K562 (cell line): Measurements from ENCODE around the gene PCK1. TPM values are rescaled to one million over a fixed set of nuclear protein-coding genes. Genes with fewer than 3 reads are reported as not detected.

Experiments used
- ATAC-seq: fragments of 200-7000 bp; cut with Tn5 transposase; 3 replicates; pipeline ENCODE4 v1.9.1; 2020; ENCODE audit warnings: moderate library complexity
- BruUV-seq: library from RNA; stranded (reverse); fragments of 400-500 nt; replicated peaks from 2 replicates; lab custom pipeline; 2021; lab: Mats Ljungman, UMichigan
- CTCF ChIA-PET: fragments of 300-600 bp; formaldehyde crosslinking; extraction: SDS; loops from one replicate; lab custom pipeline; 2021; ENCODE audit warnings: low intra/inter-chr PET ratio; lab: Yijun Ruan, JAX
- POLR2A ChIA-PET: fragments of 300-600, 350-650 bp; sonication (Branson Sonifier 250); formaldehyde crosslinking; extraction: SDS; loops from one replicate; lab custom pipeline; 2021; ENCODE audit warnings: antibody characterized with exemption, inconsistent platforms; lab: Yijun Ruan, JAX
- DNase-seq, 4 experiments: peaks; one replicate each; pipeline versions ENCODE4 v3.0.0 to v3.0.0-alpha.2; 2011 to 2018; ENCODE audit warnings: low spot score in 3 of 4, mixed read lengths in 3 of 4; ENCODE audit errors: extremely low read depth in 1 of 4
- FAIRE-seq: peaks from 2 replicates; lab custom pipeline; 2011; peaks lifted over from hg19 to GRCh38; lab: Jason Lieb, UNC
- H2AFZ ChIP-seq: 2 replicates; pipeline ENCODE4 v1.6.0; 2011; ENCODE audit warnings: low read depth, low read length, control low read depth, inconsistent platforms
- H3K27ac ChIP-seq: fragments of 200-600 bp; 3 replicates; pipeline ENCODE4 v1.8.0; 2011; ENCODE audit warnings: low read depth, mild to moderate bottlenecking, control low read depth, inconsistent platforms, low read length, moderate library complexity, mixed read lengths; ENCODE audit errors: extremely low read depth
- H3K27me3 ChIP-seq, 2 experiments: fragments of 300-600 bp in 1 of 2; 2 replicates in 1 of 2; 3 replicates in 1 of 2; pipeline versions ENCODE4 v1.6.0 to v1.8.0; 2011; ENCODE audit warnings: inconsistent platforms in 2 of 2, low read length in 2 of 2, mild to moderate bottlenecking in 1 of 2, mixed read lengths in 1 of 2, moderate library complexity in 1 of 2; ENCODE audit not compliant: control insufficient read depth in 2 of 2, insufficient read depth in 2 of 2
- H3K36me3 ChIP-seq: fragments of 300-600 bp; 3 replicates; pipeline ENCODE4 v1.8.0; 2011; ENCODE audit warnings: mild to moderate bottlenecking, low read length, inconsistent platforms; ENCODE audit not compliant: control insufficient read depth, insufficient read depth
- H3K4me1 ChIP-seq, 2 experiments: fragments of 200-600 bp in 1 of 2; replicated peaks in 1 of 2; 2 replicates in 1 of 2; 3 replicates in 1 of 2; pipeline versions ENCODE4 v1.5.1 to v1.8.0; 2011; ENCODE audit warnings: inconsistent platforms in 2 of 2, low read length in 2 of 2, mild to moderate bottlenecking in 1 of 2, mixed read lengths in 1 of 2, moderate library complexity in 1 of 2; ENCODE audit not compliant: control insufficient read depth in 2 of 2, insufficient read depth in 2 of 2
- H3K4me2 ChIP-seq: 2 replicates; pipeline ENCODE4 v1.6.1; 2011; ENCODE audit warnings: low read length, control low read depth, inconsistent platforms, mixed read lengths; ENCODE audit not compliant: insufficient read depth
- H3K4me3 ChIP-seq: fragments of 200-600 bp; sonication (generic), shearing (Covaris generic); 2 replicates; pipeline ENCODE4 v1.5.1; 2016; ENCODE audit warnings: control low read depth, inconsistent platforms
- H3K79me2 ChIP-seq: fragments of 200-600 bp; 3 replicates; pipeline ENCODE4 v1.8.0; 2011; ENCODE audit warnings: low read length, inconsistent platforms; ENCODE audit not compliant: control insufficient read depth, insufficient read depth
- H3K9ac ChIP-seq, 2 experiments: 2 replicates each; pipeline versions ENCODE4 v1.6.0 to v1.6.1; 2011; ENCODE audit warnings: low read depth in 2 of 2, low read length in 2 of 2, control low read depth in 1 of 2, inconsistent platforms in 1 of 2, mild to moderate bottlenecking in 1 of 2, mixed read lengths in 1 of 2; ENCODE audit not compliant: insufficient read depth in 1 of 2
- H3K9me1 ChIP-seq: one replicate; pipeline ENCODE4 v1.6.0; 2011; ENCODE audit warnings: inconsistent platforms, mild to moderate bottlenecking, low read length, moderate library complexity; ENCODE audit not compliant: control insufficient read depth, insufficient read depth
- H3K9me3 ChIP-seq: replicated peaks from 2 replicates; pipeline ENCODE4 v1.5.1; 2011; ENCODE audit warnings: low read depth, low read length, inconsistent platforms; ENCODE audit not compliant: control insufficient read depth, insufficient read depth
- H4K20me1 ChIP-seq: replicated peaks from 2 replicates; pipeline ENCODE4 v1.6.1; 2011; ENCODE audit warnings: low read length, inconsistent platforms, mixed read lengths; ENCODE audit not compliant: control insufficient read depth, insufficient read depth
- ARID2 ChIP-seq: fragments of 450-650 bp; IDR thresholded peaks from 2 replicates; pipeline ENCODE4 v1.6.1; 2017; ENCODE audit warnings: antibody characterized with exemption, mild to moderate bottlenecking
- ETV5 ChIP-seq: sonication (generic); formaldehyde crosslinking; IDR thresholded peaks from 2 replicates; pipeline ENCODE4 v1.4.0; 2020; ENCODE audit warnings: low read depth, mild to moderate bottlenecking, missing genetic modification reagents
- FOXK1 ChIP-seq: sonication (generic); formaldehyde crosslinking; IDR thresholded peaks from 2 replicates; pipeline ENCODE4 v1.8.0; 2022; ENCODE audit warnings: missing genetic modification reagents, mild to moderate bottlenecking, borderline replicate concordance
- MAFG ChIP-seq: fragments of 450-650 bp; conservative IDR thresholded peaks from 2 replicates; pipeline ENCODE4 v1.6.1; 2016; ENCODE audit warnings: missing genetic modification characterization, missing compliant biosample characterization
- MEF2D ChIP-seq: conservative IDR thresholded peaks from 2 replicates; pipeline ENCODE4 v1.6.1; 2016; ENCODE audit warnings: low read depth, missing genetic modification characterization, missing compliant biosample characterization
- POU5F1 ChIP-seq: fragments of 150-350 bp; IDR thresholded peaks from 2 replicates; pipeline ENCODE4 v1.6.1; 2014; ENCODE audit warnings: borderline replicate concordance, low read length, low read depth, mild to moderate bottlenecking; ENCODE audit not compliant: partially characterized antibody
- RBBP5 ChIP-seq: fragments of 200-600 bp; sonication (generic); IDR thresholded peaks from 2 replicates; pipeline ENCODE4 v1.6.1; 2012; ENCODE audit warnings: borderline replicate concordance, mild to moderate bottlenecking, low read length, control low read depth, inconsistent platforms; ENCODE audit not compliant: insufficient read depth, poor library complexity, severe bottlenecking
- SP2 ChIP-seq: IDR thresholded peaks from 2 replicates; pipeline ENCODE4 v1.6.1; 2011; ENCODE audit warnings: mild to moderate bottlenecking, low read depth, low read length, moderate library complexity; ENCODE audit not compliant: poor library complexity, severe bottlenecking; ENCODE audit errors: extremely low read depth
- SREBF1 ChIP-seq: fragments of 150-350 bp; IDR thresholded peaks from 2 replicates; pipeline ENCODE4 v1.6.1; 2014; ENCODE audit warnings: antibody characterized with exemption, low read depth, low read length, borderline replicate concordance
- TRIM24 ChIP-seq, 2 experiments: fragments of 450-650 bp; IDR thresholded peaks; 2 replicates each; pipeline ENCODE4 v1.6.1; 2016
- ZFX ChIP-seq: sonication (generic); formaldehyde crosslinking; IDR thresholded peaks from 2 replicates; pipeline ENCODE4 v1.8.0; 2022; ENCODE audit warnings: mild to moderate bottlenecking, missing genetic modification reagents, moderate library complexity
- ZNF217 ChIP-seq: sonication (generic); formaldehyde crosslinking; IDR thresholded peaks from 2 replicates; pipeline ENCODE4 v1.8.0; 2022; ENCODE audit warnings: mild to moderate bottlenecking, missing genetic modification reagents
- ZNF232 ChIP-seq: sonication (generic); formaldehyde crosslinking; IDR thresholded peaks from 2 replicates; pipeline ENCODE4 v1.8.0; 2022; ENCODE audit warnings: mild to moderate bottlenecking, missing genetic modification reagents
- ZNF3 ChIP-seq: fragments of 250-450 bp; sonication (Bioruptor Pico); IDR thresholded peaks from 2 replicates; pipeline ENCODE4 v1.5.0; 2021; ENCODE audit warnings: mild to moderate bottlenecking, moderate library complexity
- WGBS: fragments of 100-300 bp; shearing (Covaris generic); methylation state at CpG from one replicate; pipeline ENCODE4 v1.1.6; 2016; ENCODE audit warnings: low coverage, mixed read lengths; ENCODE audit not compliant: insufficient coverage; ENCODE audit errors: missing lambda C conversion rate; 5-methylcytosine and 5-hydroxymethylcytosine counted together
- in situ Hi-C: fragments of 300-500 bp; cut with MboI; formaldehyde crosslinking; loops from 4 replicates; pipeline ENCODE4 v1.15.0; 2018; ENCODE audit warnings: inconsistent platforms, mixed read lengths
- intact Hi-C: fragments of 100-400 bp; cut with micrococcal nuclease; formaldehyde crosslinking; loops from 2 replicates; pipeline ENCODE4 v1.14.2; 2022
- polyA plus RNA-seq, 8 experiments: library from polyadenylated mRNA; depleted of rRNA in 4 of 8; stranded (reverse) in 5 of 8; unstranded in 3 of 8; fragments of >200 nt; fragmentation: Nextera tagmentation in 2 of 8; fragmentation: Illumina TruSeq in 1 of 8; extraction: Ambion mirVana in 2 of 8; extraction: Trizol in 1 of 8; gene quantifications; 2 replicates each; pipeline versions ENCODE4 v1.2.1 to v1.2.3, GENCODE V29; 2011 to 2014; ENCODE audit warnings: inconsistent platforms in 1 of 8, missing spikeins in 1 of 8
- total RNA-seq, 7 experiments: library from RNA; depleted of rRNA in 6 of 7; stranded (reverse); fragments of >200 nt in 6 of 7; fragmentation: Illumina TruSeq in 2 of 7; extraction: Trizol in 2 of 7; gene quantifications; 2 replicates each; pipeline versions ENCODE4 v1.2.1 to v1.2.3, GENCODE V29; 2011 to 2021; ENCODE audit warnings: low replicate concordance in 1 of 7
- TF ChIP-seq, protein P1 (sequence below): fragments of 450-650 bp; IDR thresholded peaks from 2 replicates; pipeline ENCODE4 v1.6.1; 2016
- TF ChIP-seq, protein P2 (sequence below): fragments of 250-450 bp; sonication (Bioruptor Pico); IDR thresholded peaks from 2 replicates; pipeline ENCODE4 v1.4.0; 2020; ENCODE audit warnings: mild to moderate bottlenecking, moderate library complexity
- TF ChIP-seq, protein P3 (sequence below): IDR thresholded peaks from 2 replicates; pipeline ENCODE4 v1.6.1; 2011; ENCODE audit warnings: borderline replicate concordance, low read depth, mild to moderate bottlenecking, moderate library complexity, low read length; ENCODE audit not compliant: insufficient read depth, poor library complexity, severe bottlenecking
- TF ChIP-seq, protein P4 (sequence below): sonication (generic); formaldehyde crosslinking; IDR thresholded peaks from 2 replicates; pipeline ENCODE4 v1.9.0; 2022; ENCODE audit warnings: mild to moderate bottlenecking, missing genetic modification reagents

Gene PCK1
- total and polyA plus RNA-seq, 9 of the 15 experiments (the other 6 are each of a cell fraction or from before 2014, with no cell fraction given): 0.05 to 0.73 (median 0.15) TPM

DNA sequence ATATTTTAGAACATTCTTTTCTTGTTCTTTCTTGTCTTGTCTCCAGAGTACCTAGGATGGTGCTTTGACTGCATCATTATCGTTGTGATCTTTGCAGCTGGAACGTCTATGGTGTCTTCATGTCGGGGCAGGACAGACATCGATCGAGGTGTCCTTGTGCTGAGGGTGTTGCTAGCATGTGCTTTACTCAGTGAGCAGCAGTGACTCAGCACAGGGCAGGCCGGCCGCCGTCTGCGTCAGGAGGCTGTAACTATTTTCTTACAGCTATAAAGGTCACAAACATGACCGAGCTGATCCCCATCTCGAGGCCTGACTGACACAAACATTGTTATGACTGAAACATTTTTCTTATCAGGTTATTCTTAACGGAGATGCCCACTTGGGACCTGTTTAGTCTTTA lies 21.0 kb upstream of the PCK1 start:
- H4K20me1 ChIP-seq: no peaks in the 10 kb centered on the region
- peaks cover 4 to 13% of the 10 kb centered on the region in 2 experiments; a peak in 3 of 5 replicates for H3K4me1 ChIP-seq
- ATAC-seq (no peak), DNase-seq (peak in 2 of 4 experiments; percentile 18 to 28), FAIRE-seq (peak; percentile 26)
- no peaks in the 10 kb centered on the region; the same call in 2 of the 3 replicates for H3K36me3 ChIP-seq
- H3K27ac ChIP-seq: no peak overlapping the region
- intact Hi-C loops (no loop called here), in situ Hi-C loops (no loop called here)
- H3K4me2 ChIP-seq: no peak overlapping the region
- POLR2A ChIA-PET: interaction anchor here (0.6 to 2.3 kb wide), 2 partner anchors 11 to 14 kb away, joined by 3 to 5 read pairs; no protein-coding TSS in a partner anchor
- H3K9me3 ChIP-seq: peaks cover 21% of the 10 kb centered on the region
- peak overlapping the region; percentile 41; the same call in 1 of the 2 replicates for H2AFZ ChIP-seq
- H3K27me3 ChIP-seq: no peaks in the 10 kb centered on the region
- WGBS: 12% methylated on average over 12 of the region's 12 CpGs
- no peaks in the 10 kb centered on the region for H3K9me1 ChIP-seq
- H3K9ac ChIP-seq: no peak overlapping the region
- H3K4me3 ChIP-seq: no peak overlapping the region
- no peaks in the 10 kb centered on the region for H3K79me2 ChIP-seq
- no TSS peak for BruUV-seq
- CTCF ChIA-PET: no interaction called here
- TF ChIP-seq RBBP5: no peak
- no peak for TF ChIP-seq POU5F1
- no peak for TF ChIP-seq SREBF1
- TF ChIP-seq ARID2: no peak
- TF ChIP-seq, protein P1, sequence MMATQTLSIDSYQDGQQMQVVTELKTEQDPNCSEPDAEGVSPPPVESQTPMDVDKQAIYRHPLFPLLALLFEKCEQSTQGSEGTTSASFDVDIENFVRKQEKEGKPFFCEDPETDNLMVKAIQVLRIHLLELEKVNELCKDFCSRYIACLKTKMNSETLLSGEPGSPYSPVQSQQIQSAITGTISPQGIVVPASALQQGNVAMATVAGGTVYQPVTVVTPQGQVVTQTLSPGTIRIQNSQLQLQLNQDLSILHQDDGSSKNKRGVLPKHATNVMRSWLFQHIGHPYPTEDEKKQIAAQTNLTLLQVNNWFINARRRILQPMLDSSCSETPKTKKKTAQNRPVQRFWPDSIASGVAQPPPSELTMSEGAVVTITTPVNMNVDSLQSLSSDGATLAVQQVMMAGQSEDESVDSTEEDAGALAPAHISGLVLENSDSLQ: no peak
- TF ChIP-seq, protein P2, sequence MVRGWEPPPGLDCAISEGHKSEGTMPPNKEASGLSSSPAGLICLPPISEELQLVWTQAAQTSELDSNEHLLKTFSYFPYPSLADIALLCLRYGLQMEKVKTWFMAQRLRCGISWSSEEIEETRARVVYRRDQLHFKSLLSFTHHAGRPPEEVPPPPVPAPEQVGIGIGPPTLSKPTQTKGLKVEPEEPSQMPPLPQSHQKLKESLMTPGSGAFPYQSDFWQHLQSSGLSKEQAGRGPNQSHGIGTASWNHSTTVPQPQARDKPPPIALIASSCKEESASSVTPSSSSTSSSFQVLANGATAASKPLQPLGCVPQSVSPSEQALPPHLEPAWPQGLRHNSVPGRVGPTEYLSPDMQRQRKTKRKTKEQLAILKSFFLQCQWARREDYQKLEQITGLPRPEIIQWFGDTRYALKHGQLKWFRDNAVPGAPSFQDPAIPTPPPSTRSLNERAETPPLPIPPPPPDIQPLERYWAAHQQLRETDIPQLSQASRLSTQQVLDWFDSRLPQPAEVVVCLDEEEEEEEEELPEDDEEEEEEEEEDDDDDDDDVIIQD (CRISPR knock-in tag): no peak
- TF ChIP-seq ZNF3: no peak
- TF ChIP-seq MEF2D (tag): peak; percentile 35; the same call in 1 of the 2 replicates
- TF ChIP-seq, protein P3, sequence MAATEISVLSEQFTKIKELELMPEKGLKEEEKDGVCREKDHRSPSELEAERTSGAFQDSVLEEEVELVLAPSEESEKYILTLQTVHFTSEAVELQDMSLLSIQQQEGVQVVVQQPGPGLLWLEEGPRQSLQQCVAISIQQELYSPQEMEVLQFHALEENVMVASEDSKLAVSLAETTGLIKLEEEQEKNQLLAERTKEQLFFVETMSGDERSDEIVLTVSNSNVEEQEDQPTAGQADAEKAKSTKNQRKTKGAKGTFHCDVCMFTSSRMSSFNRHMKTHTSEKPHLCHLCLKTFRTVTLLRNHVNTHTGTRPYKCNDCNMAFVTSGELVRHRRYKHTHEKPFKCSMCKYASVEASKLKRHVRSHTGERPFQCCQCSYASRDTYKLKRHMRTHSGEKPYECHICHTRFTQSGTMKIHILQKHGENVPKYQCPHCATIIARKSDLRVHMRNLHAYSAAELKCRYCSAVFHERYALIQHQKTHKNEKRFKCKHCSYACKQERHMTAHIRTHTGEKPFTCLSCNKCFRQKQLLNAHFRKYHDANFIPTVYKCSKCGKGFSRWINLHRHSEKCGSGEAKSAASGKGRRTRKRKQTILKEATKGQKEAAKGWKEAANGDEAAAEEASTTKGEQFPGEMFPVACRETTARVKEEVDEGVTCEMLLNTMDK: no peak
- peak; percentile 68; the same call in 1 of the 2 replicates for TF ChIP-seq FOXK1 (CRISPR knock-in tag)
- TF ChIP-seq TRIM24 (IDR thresholded peaks at IDR 0.05): 0 out of 4 replicates have a peak, but pooled peaks of 1 of the 2 experiments have one; percentile 41
- no peak for TF ChIP-seq ZNF217 (CRISPR knock-in tag)
- TF ChIP-seq, protein P4, sequence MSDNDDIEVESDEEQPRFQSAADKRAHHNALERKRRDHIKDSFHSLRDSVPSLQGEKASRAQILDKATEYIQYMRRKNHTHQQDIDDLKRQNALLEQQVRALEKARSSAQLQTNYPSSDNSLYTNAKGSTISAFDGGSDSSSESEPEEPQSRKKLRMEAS (CRISPR knock-in tag): peak; percentile 93
- no peak for TF ChIP-seq SP2
- peak; percentile 37 for TF ChIP-seq ZFX
- peak; percentile 59 for TF ChIP-seq MAFG (tag)
- TF ChIP-seq ZNF232 (CRISPR knock-in tag): peak; percentile 85; the same call in 1 of the 2 replicates
- no peak for TF ChIP-seq ETV5
